ENCODE data around the gene IGFBP5. TPM values are rescaled to one million over a fixed set of nuclear protein-coding genes. Genes with fewer than 3 reads are reported as not detected.
A peak's percentile ranks its signal among the peaks of the same experiment; 100 is the strongest.

The IGFBP5 gene
- total and polyA plus RNA-seq, 2 donors (not counting 1 experiment from before 2014, with no cell fraction given), result not detected

- no peak overlapping the region for H3K4me3 ChIP-seq (ENCODE audit: control extremely low read depth in 1 of 5, extremely low read depth in 1 of 5, insufficient read depth in 1 of 5, low read depth in 2 of 5, low read length in 4 of 5)
- no peak for ATAC-seq (ENCODE audit: low read depth)
- no peak overlapping the region for H3K27ac Mint-ChIP-seq
- peaks cover 4% of the 10 kb centered on the region for H3K4me1 Mint-ChIP-seq
- H3K4me2 ChIP-seq (replicated peaks; ENCODE audit: low read depth, low read length, poor library complexity, severe bottlenecking), result no peak overlapping the region
- H3K27me3 ChIP-seq (replicated peaks in 1 of 4; ENCODE audit: control extremely low read depth in 1 of 4, control insufficient read depth in 3 of 4, insufficient read depth in 4 of 4, low read length in 3 of 4), result peaks cover 0 to 40% (median 19%) of the 10 kb centered on the region in 4 experiments
- H3K9ac ChIP-seq (ENCODE audit: low read length), result no peak overlapping the region
- H3K9me3 ChIP-seq (ENCODE audit: control extremely low read depth in 1 of 3, control insufficient read depth in 2 of 3, insufficient read depth in 1 of 3, low read length in 2 of 3), result peaks cover 0 to 4% (median 0%) of the 10 kb centered on the region in 3 donors
- TF ChIP-seq CTCF (IDR thresholded peaks at IDR 0.05) (peak; percentile 25), EZH2 (IDR thresholded peaks at IDR 0.05; ENCODE audit: borderline replicate concordance, insufficient read depth, low read depth, low read length, poor library complexity, severe bottlenecking) (no peak)
- no peak overlapping the region for H3K4me3 Mint-ChIP-seq
- WGBS (ENCODE audit: insufficient coverage), result 17% methylated on average over 5 of the region's 5 CpGs
- H2AFZ ChIP-seq (ENCODE audit: insufficient read depth, low read depth, low read length, poor library complexity, severe bottlenecking), result no peak overlapping the region
- no peaks in the 10 kb centered on the region for H3K36me3 ChIP-seq (replicated peaks in 1 of 2; ENCODE audit: control extremely low read depth in 1 of 2, control insufficient read depth in 1 of 2, extremely low read depth in 1 of 2, insufficient read depth in 2 of 2, low read length in 1 of 2)
- POLR2A ChIA-PET, result no interaction called here
- peak; percentile 15 for DNase-seq
- H3K27ac ChIP-seq (ENCODE audit: low read length in 2 of 2), result no peak overlapping the region
- no peaks in the 10 kb centered on the region for H3K79me2 ChIP-seq (ENCODE audit: control insufficient read depth, insufficient read depth, low read length)
- no peaks in the 10 kb centered on the region for H3K9me3 Mint-ChIP-seq (ENCODE audit: insufficient read depth)
- CTCF ChIA-PET, result interaction anchor here (1.4 kb wide), 1 partner anchor 1014 kb away, joined by 6 read pairs; no protein-coding TSS in a partner anchor
- H4K20me1 ChIP-seq (ENCODE audit: control insufficient read depth, insufficient read depth, low read length, poor library complexity, severe bottlenecking), result no peaks in the 10 kb centered on the region
- intact Hi-C loops (cut with micrococcal nuclease), result no loop called here
- H3K27me3 Mint-ChIP-seq, result peaks cover 29% of the 10 kb centered on the region
- peaks cover 9% of the 10 kb centered on the region in 2 donors for H3K4me1 ChIP-seq (ENCODE audit: control insufficient read depth in 2 of 2, insufficient read depth in 2 of 2, low read length in 2 of 2)
Observed at GRCh38 chr2:216698895-216699294, 3.5 kb upstream of the IGFBP5 start.

- H3K27ac Mint-ChIP-seq, result no peak overlapping the region
- intact Hi-C loops (cut with micrococcal nuclease), result no loop called here
- H3K27me3 Mint-ChIP-seq, result peaks cover 33% of the 10 kb centered on the region
- Histone ChIP-seq H2AFZ (ENCODE audit: insufficient read depth, low read depth, low read length, poor library complexity, severe bottlenecking) (no peak overlapping the region), H3K27me3 (replicated peaks in 1 of 4; ENCODE audit: control extremely low read depth in 1 of 4, control insufficient read depth in 3 of 4, insufficient read depth in 4 of 4, low read length in 3 of 4) (peaks cover 0 to 46% (median 21%) of the 10 kb centered on the region in 4 experiments), H3K4me1 (ENCODE audit: control insufficient read depth in 2 of 2, insufficient read depth in 2 of 2, low read length in 2 of 2) (peaks cover 12 to 13% of the 10 kb centered on the region in 2 donors), H3K36me3 (replicated peaks in 1 of 2; ENCODE audit: control extremely low read depth in 1 of 2, control insufficient read depth in 1 of 2, extremely low read depth in 1 of 2, insufficient read depth in 2 of 2, low read length in 1 of 2) (no peaks in the 10 kb centered on the region), H3K9ac (ENCODE audit: low read length) (no peak overlapping the region), H3K9me3 (ENCODE audit: control extremely low read depth in 1 of 3, control insufficient read depth in 2 of 3, insufficient read depth in 1 of 3, low read length in 2 of 3) (peaks cover 0 to 4% (median 0%) of the 10 kb centered on the region in 3 donors), H3K4me2 (replicated peaks; ENCODE audit: low read depth, low read length, poor library complexity, severe bottlenecking) (no peak overlapping the region), H3K4me3 (ENCODE audit: control extremely low read depth in 1 of 5, extremely low read depth in 1 of 5, insufficient read depth in 1 of 5, low read depth in 2 of 5, low read length in 4 of 5) (no peak overlapping the region), H3K27ac (ENCODE audit: low read length in 2 of 2) (no peak overlapping the region), H3K79me2 (ENCODE audit: control insufficient read depth, insufficient read depth, low read length) (no peaks in the 10 kb centered on the region), H4K20me1 (ENCODE audit: control insufficient read depth, insufficient read depth, low read length, poor library complexity, severe bottlenecking) (no peaks in the 10 kb centered on the region)
- no peak overlapping the region for H3K4me3 Mint-ChIP-seq
- WGBS (ENCODE audit: insufficient coverage), result 58% methylated on average over 2 of the region's 6 CpGs
- ChIA-PET CTCF (interaction anchor here (0.9 to 1.4 kb wide), 2 partner anchors 1015 to 1021 kb away, joined by 3 to 6 read pairs; no protein-coding TSS in a partner anchor), POLR2A (no interaction called here)
- no peaks in the 10 kb centered on the region for H3K9me3 Mint-ChIP-seq (ENCODE audit: insufficient read depth)
- ATAC-seq (ENCODE audit: low read depth) (no peak), DNase-seq (no peak)
- TF ChIP-seq EZH2 (IDR thresholded peaks at IDR 0.05; ENCODE audit: borderline replicate concordance, insufficient read depth, low read depth, low read length, poor library complexity, severe bottlenecking), result no peak
- no peak for TF ChIP-seq CTCF (IDR thresholded peaks at IDR 0.05)
- peaks cover 8% of the 10 kb centered on the region for H3K4me1 Mint-ChIP-seq
Observed at GRCh38 chr2:216698293-216698692, 2.9 kb upstream of the IGFBP5 start.

All from B cell (primary cell).